ENCODE measurements around the gene PSMB8. TPM values are rescaled to one million over a fixed set of nuclear protein-coding genes. Genes with fewer than 3 reads are reported as not detected.
A peak's percentile ranks its signal among the peaks of the same experiment; 100 is the strongest.
"Not testable (repeated sequence)": the region's sequence is repeated elsewhere in the genome, so short reads cannot be mapped to it uniquely, and the experiment has no call there.

The PSMB8 gene
- 100 to 1,000 TPM; 133 to 138 TPM for total RNA-seq
- 100 to 1,000 TPM; 350 to 386 (median 386) TPM for polyA plus RNA-seq
- total RNA-seq = 103 to 204 (median 134) reads per million in 6 experiments

- DNase-seq = peak; percentile 85 to 99 (median 98)
- H3K27ac Mint-ChIP-seq = peak within 1 kb of the TSS; percentile 98 to 100 (median 100)
- no peaks in the 10 kb centered on the region for H3K9me3 Mint-ChIP-seq
- peaks cover 54 to 90% (median 81%) of the 10 kb centered on the region in 4 donors for H3K4me1 Mint-ChIP-seq
- H3K27me3 Mint-ChIP-seq = no peaks in the 10 kb centered on the region
- H3K4me3 Mint-ChIP-seq = peak within 1 kb of the TSS; percentile 92 to 100 (median 98)
- POLR2A ChIA-PET = interaction anchor here (0.6 to 10.6 kb wide), 26 partner anchors 12 to 1912 kb away, joined by 3 to 743 read pairs (median 5); partner anchors contain the start of genes B3GALT4, BRD2, GPSM3 and HLA-DMA
- H3K36me3 Mint-ChIP-seq = peaks cover 44 to 79% (median 69%) of the 10 kb centered on the region in 3 donors
- ATAC-seq = peak; percentile 74 to 81
Observed at GRCh38 chr6:32843979-32844838, at the start of gene PSMB8. PSMB8 (minus strand) TSS chr6:32844047; CDS start chr6:32843996, 51 bp downstream.

GRCh38 chr6:32890831-32891230 lies 47.0 kb upstream of the PSMB8 start:
- POLR2A ChIA-PET = no interaction called here
- Mint-ChIP-seq H3K9me3 (no peaks in the 10 kb centered on the region), H3K27ac (no peak overlapping the region), H3K4me1 (peaks cover 14 to 34% (median 23%) of the 10 kb centered on the region in 4 donors), H3K4me3 (no peak overlapping the region), H3K36me3 (no peaks in the 10 kb centered on the region), H3K27me3 (no peaks in the 10 kb centered on the region)
- no peak for ATAC-seq
- DNase-seq = no peak

- ATAC-seq (no peak), DNase-seq (no peak)
- H3K36me3 Mint-ChIP-seq = no peaks in the 10 kb centered on the region
- POLR2A ChIA-PET = interaction anchor here (0.8 kb wide), 1 partner anchor 64 kb away, joined by 3 read pairs; the partner anchor contains the start of gene HLA-DMA
- H3K4me1 Mint-ChIP-seq = peaks cover 5 to 23% (median 10%) of the 10 kb centered on the region in 4 donors
- no peaks in the 10 kb centered on the region for H3K9me3 Mint-ChIP-seq
- H3K4me3 Mint-ChIP-seq = no peak overlapping the region
- H3K27me3 Mint-ChIP-seq = no peaks in the 10 kb centered on the region
- H3K27ac Mint-ChIP-seq = no peak overlapping the region
Observed at GRCh38 chr6:32889533-32889932, 45.7 kb upstream of the PSMB8 start.

GRCh38 chr6:32888576-32888975 lies 44.7 kb upstream of the PSMB8 start:
- POLR2A ChIA-PET = no interaction called here
- Mint-ChIP-seq H3K4me1 (peaks cover 5 to 16% (median 5%) of the 10 kb centered on the region in 4 donors), H3K9me3 (no peaks in the 10 kb centered on the region), H3K27me3 (no peaks in the 10 kb centered on the region), H3K4me3 (no peak overlapping the region), H3K36me3 (no peaks in the 10 kb centered on the region), H3K27ac (peak overlapping the region in 1 of 10 donors; percentile 33)
- DNase-seq (no peak), ATAC-seq (no peak)

- no peaks in the 10 kb centered on the region for H3K27me3 Mint-ChIP-seq
- POLR2A ChIA-PET = no interaction called here
Observed at GRCh38 chr6:32887616-32888015, 43.8 kb upstream of the PSMB8 start.

GRCh38 chr6:32886681-32887383 lies 43.0 kb upstream of the PSMB8 start:
- H3K27me3 Mint-ChIP-seq = no peaks in the 10 kb centered on the region
- H3K9me3 Mint-ChIP-seq = no peaks in the 10 kb centered on the region
- H3K27ac Mint-ChIP-seq = peak overlapping the region in 3 of 10 donors; percentile 2 to 47 (median 19)
- ATAC-seq (no peak), DNase-seq (no peak)
- no peak overlapping the region for H3K4me3 Mint-ChIP-seq
- peaks cover 0 to 8% (median 2%) of the 10 kb centered on the region in 4 donors for H3K4me1 Mint-ChIP-seq
- no peaks in the 10 kb centered on the region for H3K36me3 Mint-ChIP-seq
- POLR2A ChIA-PET = interaction anchor here (1.3 to 2.3 kb wide), 3 partner anchors 7 to 98 kb away, joined by 6 to 10 read pairs (median 7); no protein-coding TSS in a partner anchor

More at GRCh38 chr6:32887616-32888015, 43.8 kb upstream of the PSMB8 start:
- Mint-ChIP-seq H3K4me1 (peaks cover 0 to 10% (median 1%) of the 10 kb centered on the region in 4 donors), H3K9me3 (no peaks in the 10 kb centered on the region), H3K4me3 (no peak overlapping the region), H3K36me3 (no peaks in the 10 kb centered on the region), H3K27ac (no peak overlapping the region)
- ATAC-seq = no peak
- no peak for DNase-seq

GRCh38 chr6:32885698-32886286 lies 41.9 kb upstream of the PSMB8 start:
- Mint-ChIP-seq H3K4me1 (peaks cover 0 to 5% (median 2%) of the 10 kb centered on the region in 4 donors), H3K36me3 (peaks cover 0 to 8% (median 1%) of the 10 kb centered on the region in 3 donors), H3K27ac (peak overlapping the region in 1 of 10 donors; percentile 58), H3K27me3 (no peaks in the 10 kb centered on the region), H3K9me3 (no peaks in the 10 kb centered on the region), H3K4me3 (no peak overlapping the region)
- POLR2A ChIA-PET = interaction anchor here (0.6 to 2.3 kb wide), 4 partner anchors 8 to 362 kb away, joined by 3 to 10 read pairs (median 6); no protein-coding TSS in a partner anchor
- DNase-seq (peak in 3 of 10 donors; percentile 74 to 78 (median 76)), ATAC-seq (peak; percentile 61 to 67)

- Mint-ChIP-seq H3K36me3 (peaks cover 5 to 25% (median 13%) of the 10 kb centered on the region in 3 donors), H3K4me3 (no peak overlapping the region), H3K27me3 (peaks cover 0 to 3% (median 0%) of the 10 kb centered on the region in 5 donors), H3K9me3 (no peaks in the 10 kb centered on the region), H3K27ac (no peak overlapping the region), H3K4me1 (peaks cover 0 to 5% (median 2%) of the 10 kb centered on the region in 4 donors)
- POLR2A ChIA-PET = interaction anchor here (0.9 kb wide), 2 partner anchors 76 to 105 kb away, joined by 3 read pairs; no protein-coding TSS in a partner anchor
- no peak for ATAC-seq
- DNase-seq = no peak
Observed at GRCh38 chr6:32883789-32884188, 39.9 kb upstream of the PSMB8 start.

- H3K27me3 Mint-ChIP-seq = peaks cover 0 to 3% (median 0%) of the 10 kb centered on the region in 5 donors
- POLR2A ChIA-PET = no interaction called here
- no peak overlapping the region for H3K27ac Mint-ChIP-seq
- ATAC-seq (no peak), DNase-seq (no peak)
- H3K9me3 Mint-ChIP-seq = no peaks in the 10 kb centered on the region
- peaks cover 5 to 26% (median 16%) of the 10 kb centered on the region in 3 donors for H3K36me3 Mint-ChIP-seq
- H3K4me1 Mint-ChIP-seq = peaks cover 0 to 5% (median 2%) of the 10 kb centered on the region in 4 donors
- no peak overlapping the region for H3K4me3 Mint-ChIP-seq
Observed at GRCh38 chr6:32882879-32883250, 39.0 kb upstream of the PSMB8 start.

GRCh38 chr6:32880962-32881361 lies 37.1 kb upstream of the PSMB8 start:
- H3K9me3 Mint-ChIP-seq, POLR2A ChIA-PET, ATAC-seq, H3K4me1 Mint-ChIP-seq, H3K27ac Mint-ChIP-seq, DNase-seq, H3K27me3 Mint-ChIP-seq, H3K4me3 Mint-ChIP-seq: not testable (repeated sequence)
- H3K36me3 Mint-ChIP-seq = peaks cover 5 to 28% (median 16%) of the 10 kb centered on the region in 3 donors

- Mint-ChIP-seq H3K9me3 (no peaks in the 10 kb centered on the region), H3K4me1 (peaks cover 0 to 2% (median 0%) of the 10 kb centered on the region in 4 donors), H3K36me3 (peaks cover 5 to 28% (median 16%) of the 10 kb centered on the region in 3 donors), H3K4me3 (no peak overlapping the region), H3K27me3 (peaks cover 0 to 5% (median 0%) of the 10 kb centered on the region in 5 donors), H3K27ac (peak overlapping the region in 1 of 10 donors; percentile 49)
- ATAC-seq = no peak
- POLR2A ChIA-PET = interaction anchor here (0.9 kb wide), 1 partner anchor 42 kb away, joined by 3 read pairs; the partner anchor contains the start of gene TAP2
- no peak for DNase-seq
Observed at GRCh38 chr6:32879691-32880090, 35.8 kb upstream of the PSMB8 start.

GRCh38 chr6:32876603-32877002 lies 32.8 kb upstream of the PSMB8 start:
- POLR2A ChIA-PET = interaction anchor here (1.5 kb wide), 1 partner anchor 23 kb away, joined by 4 read pairs; the partner anchor contains the start of genes PSMB9 and TAP1
- Mint-ChIP-seq H3K27me3 (peaks cover 0 to 5% (median 0%) of the 10 kb centered on the region in 5 donors), H3K4me3 (no peak overlapping the region), H3K4me1 (no peaks in the 10 kb centered on the region), H3K27ac (no peak overlapping the region), H3K36me3 (peaks cover 5 to 27% (median 16%) of the 10 kb centered on the region in 3 donors), H3K9me3 (peaks cover 0 to 7% (median 0%) of the 10 kb centered on the region in 9 donors)
- DNase-seq (no peak), ATAC-seq (no peak)
